AG09319 (cell line): ENCODE data around the gene NOP14.

Experiments
- DNase-seq: peaks from one replicate; pipeline ENCODE4 v3.0.0-alpha.2; 2010; ENCODE audit warnings: low read depth; ENCODE audit errors: extremely low read depth
- TF ChIP-seq, protein P1 (sequence below): IDR thresholded peaks from 2 replicates; pipeline ENCODE4 v1.5.1; 2011; ENCODE audit warnings: low read depth, mild to moderate bottlenecking, inconsistent platforms, low read length, moderate library complexity

Gene NOP14

GRCh38 chr4:2930758-2931511 is 32.3 kb downstream of the NOP14 start:
- no peak for DNase-seq

DNA sequence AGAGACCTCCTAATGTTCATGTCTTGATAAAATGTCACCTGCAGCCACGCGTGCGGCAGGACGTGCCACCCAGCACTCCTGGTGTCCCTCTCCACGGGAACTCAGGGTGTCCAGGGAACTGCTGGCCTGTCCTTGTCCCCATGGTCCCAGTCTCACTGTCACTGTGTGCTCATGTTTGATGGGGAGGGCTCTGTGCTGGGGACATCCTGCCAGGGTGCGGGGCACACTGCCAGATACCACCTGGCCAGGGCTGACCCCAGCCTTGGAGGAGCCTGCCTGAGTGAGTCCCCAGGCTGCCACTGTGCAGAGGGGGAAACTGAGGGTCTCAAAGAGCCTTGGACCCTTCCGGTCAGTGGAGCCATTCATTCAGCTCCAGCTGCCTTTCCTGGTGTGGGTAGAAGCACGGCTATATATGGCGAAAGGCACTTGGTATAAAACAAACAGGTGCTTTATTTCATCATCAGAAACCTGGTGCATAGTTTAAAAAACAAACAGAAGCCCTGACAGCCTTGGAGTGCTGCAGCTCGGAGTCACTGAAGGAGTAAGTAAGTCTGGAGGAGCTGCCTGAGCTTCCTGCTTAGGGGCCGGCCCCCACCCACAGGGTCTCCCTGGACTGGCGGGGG is 33.0 kb downstream of the NOP14 start:
- TF ChIP-seq, protein P1, sequence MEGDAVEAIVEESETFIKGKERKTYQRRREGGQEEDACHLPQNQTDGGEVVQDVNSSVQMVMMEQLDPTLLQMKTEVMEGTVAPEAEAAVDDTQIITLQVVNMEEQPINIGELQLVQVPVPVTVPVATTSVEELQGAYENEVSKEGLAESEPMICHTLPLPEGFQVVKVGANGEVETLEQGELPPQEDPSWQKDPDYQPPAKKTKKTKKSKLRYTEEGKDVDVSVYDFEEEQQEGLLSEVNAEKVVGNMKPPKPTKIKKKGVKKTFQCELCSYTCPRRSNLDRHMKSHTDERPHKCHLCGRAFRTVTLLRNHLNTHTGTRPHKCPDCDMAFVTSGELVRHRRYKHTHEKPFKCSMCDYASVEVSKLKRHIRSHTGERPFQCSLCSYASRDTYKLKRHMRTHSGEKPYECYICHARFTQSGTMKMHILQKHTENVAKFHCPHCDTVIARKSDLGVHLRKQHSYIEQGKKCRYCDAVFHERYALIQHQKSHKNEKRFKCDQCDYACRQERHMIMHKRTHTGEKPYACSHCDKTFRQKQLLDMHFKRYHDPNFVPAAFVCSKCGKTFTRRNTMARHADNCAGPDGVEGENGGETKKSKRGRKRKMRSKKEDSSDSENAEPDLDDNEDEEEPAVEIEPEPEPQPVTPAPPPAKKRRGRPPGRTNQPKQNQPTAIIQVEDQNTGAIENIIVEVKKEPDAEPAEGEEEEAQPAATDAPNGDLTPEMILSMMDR, result no peak
- no peak for DNase-seq

More at GRCh38 chr4:2930758-2931511, 32.3 kb downstream of the NOP14 start:
- TF ChIP-seq, protein P1, result no peak; the same call in 1 of the 2 replicates

GRCh38 chr4:2929469-2929868 is 33.7 kb downstream of the NOP14 start:
- TF ChIP-seq, protein P1, result no peak
- DNase-seq, result no peak

DNA sequence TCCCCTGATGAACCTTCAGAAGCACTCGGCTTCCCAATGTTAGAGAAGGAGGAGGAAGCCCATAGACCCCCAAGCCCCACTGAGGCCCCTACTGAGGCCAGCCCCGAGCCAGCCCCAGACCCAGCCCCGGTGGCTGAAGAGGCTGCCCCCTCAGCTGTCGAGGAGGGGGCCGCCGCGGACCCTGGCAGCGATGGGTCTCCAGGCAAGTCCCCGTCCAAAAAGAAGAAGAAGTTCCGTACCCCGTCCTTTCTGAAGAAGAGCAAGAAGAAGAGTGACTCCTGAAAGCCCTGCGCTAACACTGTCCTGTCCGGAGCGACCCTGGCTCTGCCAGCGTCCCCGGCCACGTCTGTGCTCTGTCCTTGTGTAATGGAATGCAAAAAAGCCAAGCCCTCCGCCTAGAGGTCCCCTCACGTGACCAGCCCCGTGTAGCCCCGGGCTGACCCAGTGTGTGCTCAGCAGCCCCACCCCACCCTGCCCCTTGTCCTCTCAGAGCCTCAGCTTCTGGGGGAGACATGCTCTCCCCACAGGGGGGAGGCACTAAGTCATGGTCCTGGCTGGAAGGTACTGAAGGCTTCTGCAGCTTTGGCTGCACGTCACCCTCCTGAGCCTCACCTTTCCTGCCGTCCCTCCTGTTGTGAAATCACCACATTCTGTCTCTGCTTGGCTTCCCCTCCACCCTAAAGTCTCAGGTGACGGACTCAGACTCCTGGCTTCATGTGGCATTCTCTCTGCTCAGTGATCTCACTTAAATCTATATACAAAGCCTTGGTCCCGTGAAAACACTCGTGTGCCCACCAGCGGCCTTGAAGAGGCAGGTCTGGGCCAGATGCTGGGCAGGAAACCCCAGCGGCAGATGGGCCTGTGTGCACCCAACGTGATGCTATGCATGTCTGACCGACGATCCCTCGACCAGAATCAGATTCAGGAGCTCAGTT is 34.7 kb downstream of the NOP14 start:
- TF ChIP-seq, protein P1, result no peak

GRCh38 chr4:2927696-2928075 is 35.5 kb downstream of the NOP14 start:
- TF ChIP-seq, protein P1, result no peak
- no peak for DNase-seq

More for the DNA sequence above, 34.7 kb downstream of the NOP14 start:
- no peak for DNase-seq

- no peak for DNase-seq
- TF ChIP-seq, protein P1, result no peak
Measured at GRCh38 chr4:2927016-2927695, 36.0 kb downstream of the NOP14 start.
